Measurements from ENCODE around the gene FBRS. TPM values are rescaled to one million over a fixed set of nuclear protein-coding genes. Genes with fewer than 3 reads are reported as not detected.

The FBRS gene
- total and polyA plus RNA-seq, 8 donors, result 52.1 to 80.8 (median 62.7) TPM

- Histone ChIP-seq H3K27ac (peak overlapping the region in 1 of 2 donors; percentile 100), H3K27me3 (no peaks in the 10 kb centered on the region), H3K36me3 (peaks cover 0 to 63% of the 10 kb centered on the region in 2 donors), H3K4me3 (peak overlapping the region; percentile 87 to 91), H3K4me1 (peaks cover 10 to 58% of the 10 kb centered on the region in 2 donors), H3K9me3 (no peaks in the 10 kb centered on the region)
- TF ChIP-seq CTCF (IDR thresholded peaks at IDR 0.05), result no peak
- ATAC-seq (no peak), DNase-seq (no peak)
- intact Hi-C loops (cut with DNase I), result no loop called here
Observed at GRCh38 chr16:30660424-30661261, 2.4 kb downstream of the FBRS start.

- no peak for TF ChIP-seq CTCF (IDR thresholded peaks at IDR 0.05)
- intact Hi-C loops (cut with DNase I), result no loop called here
- no peak overlapping the region for H3K4me3 ChIP-seq
- ATAC-seq (no peak), DNase-seq (no peak)
- H3K9me3 ChIP-seq, result no peaks in the 10 kb centered on the region
- H3K36me3 ChIP-seq, result peaks cover 0 to 67% of the 10 kb centered on the region in 2 donors
- no peaks in the 10 kb centered on the region for H3K27me3 ChIP-seq
- H3K4me1 ChIP-seq, result peaks cover 3 to 45% of the 10 kb centered on the region in 2 donors
- no peak overlapping the region for H3K27ac ChIP-seq
Observed at GRCh38 chr16:30662449-30662848, 4.2 kb downstream of the FBRS start.

GRCh38 chr16:30663038-30663437 is 4.8 kb downstream of the FBRS start:
- H3K4me1 ChIP-seq, result peaks cover 2 to 42% of the 10 kb centered on the region in 2 donors
- TF ChIP-seq CTCF (IDR thresholded peaks at IDR 0.05), result no peak
- no peaks in the 10 kb centered on the region for H3K9me3 ChIP-seq
- DNase-seq (no peak), ATAC-seq (no peak)
- H3K27me3 ChIP-seq, result no peaks in the 10 kb centered on the region
- no peak overlapping the region for H3K27ac ChIP-seq
- intact Hi-C loops (cut with DNase I), result no loop called here
- no peak overlapping the region for H3K4me3 ChIP-seq
- peaks cover 0 to 73% of the 10 kb centered on the region in 2 donors for H3K36me3 ChIP-seq

GRCh38 chr16:30663820-30664219 is 5.6 kb downstream of the FBRS start:
- H3K36me3 ChIP-seq, result peaks cover 0 to 81% of the 10 kb centered on the region in 2 donors
- intact Hi-C loops (cut with DNase I), result no loop called here

More at GRCh38 chr16:30663820-30664219, 5.6 kb downstream of the FBRS start:
- no peak overlapping the region for H3K27ac ChIP-seq
- peaks cover 2 to 42% of the 10 kb centered on the region in 2 donors for H3K4me1 ChIP-seq
- no peak for TF ChIP-seq CTCF (IDR thresholded peaks at IDR 0.05)
- no peak overlapping the region for H3K4me3 ChIP-seq
- DNase-seq (no peak), ATAC-seq (no peak)
- H3K9me3 ChIP-seq, result no peaks in the 10 kb centered on the region
- H3K27me3 ChIP-seq, result no peaks in the 10 kb centered on the region

Data from left lung (tissue), 10 donors.